Dedifferentiated amniotic fluid mesenchymal stem cell (primary cell): ENCODE data around the gene PRDM2.

Experiments used
- DNase-seq: peaks from one replicate; pipeline ENCODE4 v3.0.0-alpha.2; 2016; ENCODE audit errors: extremely low spot score

Gene PRDM2

DNA sequence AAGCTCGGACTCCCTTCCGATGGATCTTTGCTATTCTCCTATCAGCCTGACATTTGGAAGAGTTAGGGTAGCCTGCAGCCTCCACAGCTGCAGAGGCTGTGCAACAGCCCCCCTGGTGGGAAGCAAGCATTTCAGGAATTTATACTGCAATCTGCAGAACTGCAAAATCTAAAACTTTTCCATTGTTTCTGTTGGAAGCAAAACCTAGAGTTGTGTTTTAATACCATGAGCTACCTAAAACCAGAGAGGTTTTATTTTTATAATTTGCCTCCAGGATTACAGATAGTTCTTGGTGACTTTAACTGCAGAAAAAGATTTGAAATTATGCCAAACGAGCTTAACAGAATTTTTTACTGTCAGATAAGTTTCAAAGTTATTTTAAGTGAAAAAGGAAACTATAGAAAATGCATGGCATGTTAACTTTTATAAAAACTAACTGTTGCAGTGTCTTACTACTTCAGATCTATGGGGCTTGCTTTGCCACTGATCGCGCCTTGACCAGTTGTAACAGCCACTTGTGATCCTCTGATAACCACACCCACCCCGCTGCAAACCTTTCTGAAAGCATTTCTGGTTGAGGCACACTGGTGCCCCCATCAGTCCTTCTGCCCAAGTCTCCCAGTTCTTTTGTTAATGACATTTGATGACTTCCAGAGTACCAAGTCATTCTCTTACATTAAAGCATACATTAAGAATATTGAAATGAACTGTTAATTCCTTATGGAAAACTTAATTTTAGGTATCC lies 64.8 kb downstream of the PRDM2 start:
- DNase-seq = no peak

GRCh38 chr1:13766592-13767564 lies 66.9 kb downstream of the PRDM2 start:
- DNase-seq = peak; percentile 55

DNA sequence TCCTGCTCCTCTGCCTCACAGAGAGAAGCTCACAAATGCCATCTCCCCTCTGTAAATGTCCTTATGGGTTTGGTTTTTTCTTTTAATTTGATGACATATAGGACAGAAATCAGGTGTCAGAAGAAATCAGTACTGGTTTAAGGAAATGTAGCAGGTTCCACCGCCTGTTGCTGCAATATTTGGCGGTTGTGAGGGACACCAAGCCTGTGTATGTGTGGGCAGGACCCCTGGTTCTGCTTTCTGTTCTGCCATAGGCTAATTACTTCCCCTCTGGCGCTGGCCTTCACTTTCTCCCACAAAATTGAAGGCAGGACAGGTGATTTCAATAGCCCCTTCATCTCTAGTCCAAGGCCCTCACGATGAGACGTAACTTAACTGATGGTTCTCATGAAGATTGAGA lies 69.2 kb downstream of the PRDM2 start:
- no peak for DNase-seq

DNA sequence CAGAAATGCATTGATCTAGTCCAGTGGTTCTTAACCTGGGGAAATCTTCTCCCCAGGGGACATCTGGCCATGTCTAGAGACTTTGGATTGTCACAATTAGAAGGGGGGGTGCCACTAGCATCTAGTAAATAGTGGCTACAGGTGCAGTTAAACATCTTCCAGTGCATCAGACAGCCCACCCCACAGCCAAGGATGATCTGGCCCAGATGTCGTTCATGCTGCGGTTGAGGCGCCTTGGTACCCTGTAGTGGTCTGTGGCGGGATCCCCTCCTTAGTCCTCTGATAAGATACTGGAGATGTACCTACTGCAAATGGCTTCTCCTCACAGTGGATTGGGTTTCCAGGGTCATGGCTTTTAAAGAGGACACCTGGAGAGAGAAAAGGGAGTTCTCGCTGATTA lies 69.8 kb downstream of the PRDM2 start:
- no peak for DNase-seq

- no peak for DNase-seq
These were observed 70.8 kb downstream of the PRDM2 start for GRCh38 chr1:13770743-13771142.

DNA sequence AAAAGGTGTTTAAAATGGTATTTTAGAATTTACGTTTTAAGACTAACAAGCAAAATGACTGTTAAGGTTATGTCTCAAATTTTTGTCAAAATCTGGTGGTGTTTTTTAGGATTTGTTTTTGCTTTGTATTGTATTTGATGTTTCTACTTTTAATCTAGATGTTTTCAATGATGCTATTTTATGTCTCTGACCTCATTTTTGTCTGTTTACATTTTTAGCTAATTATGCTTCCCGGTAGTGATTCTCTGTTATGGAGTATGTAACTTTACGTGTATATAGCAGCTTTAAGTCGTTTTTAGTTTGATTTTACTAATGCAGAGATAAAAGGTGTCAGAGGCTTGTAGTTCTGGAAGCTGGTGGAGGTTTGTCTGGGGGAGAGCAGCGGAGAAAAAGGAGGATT lies 71.8 kb downstream of the PRDM2 start:
- DNase-seq = no peak

- DNase-seq = no peak
These were observed 72.3 kb downstream of the PRDM2 start for GRCh38 chr1:13772271-13772670.

- no peak for DNase-seq
These were observed 74.1 kb downstream of the PRDM2 start for GRCh38 chr1:13774121-13774520.

DNA sequence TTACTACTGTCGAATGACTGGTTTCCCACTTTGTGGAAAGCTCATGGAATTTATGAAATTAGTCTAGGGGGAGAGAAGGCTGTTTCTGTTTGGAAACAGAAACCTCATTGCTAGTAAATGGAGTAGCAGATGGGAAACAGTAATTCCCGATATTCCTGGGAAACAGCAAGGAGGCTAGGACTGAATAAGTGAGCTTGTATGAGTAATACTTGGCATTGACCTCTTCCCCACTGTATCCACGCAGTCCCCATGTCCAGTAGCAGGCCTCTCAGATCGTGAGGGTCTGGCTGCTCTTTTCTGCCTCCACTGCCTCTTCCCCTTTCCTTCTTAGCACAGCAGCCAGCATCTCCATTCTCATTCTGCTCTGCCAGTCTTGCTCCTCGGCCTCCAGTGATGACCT lies 75.5 kb downstream of the PRDM2 start:
- DNase-seq = no peak

- no peak for DNase-seq
These were observed 75.9 kb downstream of the PRDM2 start for GRCh38 chr1:13775916-13776315.

GRCh38 chr1:13778431-13778830 lies 78.4 kb downstream of the PRDM2 start:
- DNase-seq = no peak

DNA sequence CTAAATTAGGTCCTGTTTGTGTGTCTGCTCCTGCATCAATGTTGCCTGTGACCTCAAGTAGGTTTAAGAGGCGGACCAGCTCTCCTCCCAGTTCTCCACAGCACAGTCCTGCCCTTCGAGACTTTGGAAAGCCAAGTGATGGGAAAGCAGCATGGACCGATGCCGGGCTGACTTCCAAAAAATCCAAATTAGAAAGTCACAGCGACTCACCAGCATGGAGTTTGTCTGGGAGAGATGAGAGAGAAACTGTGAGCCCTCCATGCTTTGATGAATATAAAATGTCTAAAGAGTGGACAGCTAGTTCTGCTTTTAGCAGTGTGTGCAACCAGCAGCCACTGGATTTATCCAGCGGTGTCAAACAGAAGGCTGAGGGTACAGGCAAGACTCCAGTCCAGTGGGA lies 79.9 kb downstream of the PRDM2 start:
- no peak for DNase-seq

DNA sequence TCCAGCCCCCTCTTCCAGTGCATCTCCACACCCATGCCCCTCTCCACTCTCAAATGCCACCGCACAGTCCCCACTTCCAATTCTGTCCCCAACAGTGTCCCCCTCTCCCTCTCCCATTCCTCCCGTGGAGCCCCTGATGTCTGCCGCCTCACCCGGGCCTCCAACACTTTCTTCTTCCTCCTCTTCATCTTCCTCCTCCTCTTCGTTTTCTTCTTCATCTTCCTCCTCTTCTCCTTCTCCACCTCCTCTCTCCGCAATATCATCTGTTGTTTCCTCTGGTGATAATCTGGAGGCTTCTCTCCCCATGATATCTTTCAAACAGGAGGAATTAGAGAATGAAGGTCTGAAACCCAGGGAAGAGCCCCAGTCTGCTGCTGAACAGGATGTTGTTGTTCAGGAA lies 80.8 kb downstream of the PRDM2 start:
- DNase-seq = no peak

- DNase-seq = no peak
These were observed 81.2 kb downstream of the PRDM2 start for GRCh38 chr1:13781228-13781627.

GRCh38 chr1:13781907-13782633 lies 82.1 kb downstream of the PRDM2 start:
- DNase-seq = peak; percentile 45

DNA sequence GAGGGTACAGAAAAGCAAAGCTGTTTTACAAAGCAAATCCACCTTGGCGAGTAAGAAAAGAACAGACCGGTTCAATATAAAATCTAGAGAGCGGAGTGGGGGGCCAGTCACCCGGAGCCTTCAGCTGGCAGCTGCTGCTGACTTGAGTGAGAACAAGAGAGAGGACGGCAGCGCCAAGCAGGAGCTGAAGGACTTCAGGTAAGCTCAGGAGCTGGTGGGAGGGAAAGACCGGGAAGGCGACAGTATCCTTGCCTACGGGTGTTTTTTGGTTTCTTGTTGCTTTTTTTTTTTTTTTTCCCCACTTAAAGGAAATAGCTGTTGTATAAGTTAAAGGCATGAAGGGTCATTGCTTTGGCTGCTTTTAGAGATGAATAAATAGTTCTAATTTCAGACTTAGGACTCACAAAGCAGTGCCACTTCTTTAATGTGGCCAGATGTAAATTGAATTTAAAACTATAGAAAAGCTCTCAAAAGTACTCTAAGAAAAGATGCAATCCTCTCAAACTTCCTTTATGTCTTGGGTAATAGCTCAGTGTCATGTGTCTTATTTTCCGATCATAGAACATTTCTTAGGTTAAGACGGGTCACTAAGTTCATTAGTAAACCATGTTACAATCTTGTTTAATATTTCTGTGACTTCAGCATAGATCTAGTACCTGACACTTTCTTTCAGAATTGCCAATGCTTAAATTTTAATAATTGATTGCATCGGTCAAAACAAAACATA lies 82.8 kb downstream of the PRDM2 start:
- DNase-seq = no peak

DNA sequence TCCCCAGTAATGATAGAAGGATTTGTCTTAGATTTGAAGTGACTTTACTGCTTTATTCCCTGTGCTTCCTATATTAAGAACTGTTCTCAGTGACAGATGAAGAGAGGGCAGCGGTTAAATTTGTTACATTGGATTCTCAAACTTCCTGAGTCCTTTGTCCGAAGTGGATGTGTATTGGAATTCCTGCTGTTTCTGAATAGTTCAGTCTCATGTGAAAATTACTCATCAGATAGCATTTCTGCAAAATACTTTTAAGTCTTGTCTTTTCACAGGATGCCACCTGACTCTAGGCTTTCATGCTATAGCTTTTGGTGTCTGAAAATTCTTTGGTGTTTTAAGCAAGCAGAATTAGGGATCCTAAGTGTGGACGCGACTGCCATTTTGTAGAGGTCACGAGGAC lies 83.6 kb downstream of the PRDM2 start:
- DNase-seq = no peak

GRCh38 chr1:13784971-13785370 lies 85.0 kb downstream of the PRDM2 start:
- no peak for DNase-seq

GRCh38 chr1:13786541-13786940 lies 86.6 kb downstream of the PRDM2 start:
- no peak for DNase-seq

DNA sequence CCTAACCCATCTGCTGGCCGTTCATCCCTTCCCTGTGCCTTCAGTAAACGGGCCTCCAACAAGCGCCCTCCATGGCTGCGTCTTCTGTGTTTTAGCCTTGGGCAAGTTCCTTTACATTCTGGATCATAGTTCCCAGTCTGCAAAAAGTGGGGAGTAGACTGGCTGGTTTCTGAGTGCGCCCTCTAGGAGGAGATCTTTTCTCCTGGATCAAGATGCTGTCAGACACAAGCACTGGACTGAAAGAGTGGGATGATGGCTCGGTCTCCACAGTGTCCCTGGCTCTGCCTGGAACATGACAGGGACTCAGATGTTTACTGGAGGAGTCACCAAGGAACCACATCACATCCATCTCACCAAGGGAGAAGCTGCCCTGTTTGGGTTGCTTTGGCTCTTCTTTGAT lies 88.8 kb downstream of the PRDM2 start:
- DNase-seq = no peak

GRCh38 chr1:13790290-13791030 lies 90.5 kb downstream of the PRDM2 start:
- DNase-seq = no peak
